HL-60 (cell line): ENCODE data around the gene PACRG.

Experiments used
- DNase-seq, 2 experiments: peaks; one replicate each; pipeline ENCODE4 v3.0.0-alpha.2; 2010 to 2020; ENCODE audit warnings: low read depth in 1 of 2, low spot score in 1 of 2
- H3K27ac ChIP-seq: fragments of 250-450 bp; sonication (Bioruptor Pico); replicated peaks from 2 replicates; pipeline ENCODE4 v1.5.1; 2020; ENCODE audit warnings: mild to moderate bottlenecking, moderate library complexity
- H3K27me3 ChIP-seq: fragments of 250-450 bp; sonication (Bioruptor Pico); 2 replicates; pipeline ENCODE4 v1.5.1; 2021; ENCODE audit warnings: mild to moderate bottlenecking, moderate library complexity; ENCODE audit not compliant: insufficient read depth, poor library complexity, severe bottlenecking
- H3K4me3 ChIP-seq: replicated peaks from 2 replicates; pipeline ENCODE4 v1.5.1; 2011; ENCODE audit warnings: mild to moderate bottlenecking, control low read depth, low read length; ENCODE audit not compliant: insufficient read depth
- GABPA ChIP-seq: IDR thresholded peaks from 2 replicates; pipeline ENCODE4 v1.6.1; 2012; ENCODE audit warnings: low read depth
- POLR2AphosphoS5 ChIP-seq: IDR thresholded peaks from 2 replicates; pipeline ENCODE4 v1.6.1; 2012; ENCODE audit warnings: low read depth
- SPI1 ChIP-seq: IDR thresholded peaks from 2 replicates; pipeline ENCODE4 v1.6.1; 2012; ENCODE audit warnings: low read depth, mild to moderate bottlenecking, borderline replicate concordance
- TF ChIP-seq, protein P1 (sequence below): IDR thresholded peaks from 2 replicates; pipeline ENCODE4 v1.6.1; 2012; ENCODE audit warnings: low read depth; ENCODE audit not compliant: insufficient replicate concordance
- TF ChIP-seq, protein P2 (sequence below): IDR thresholded peaks from one replicate; pipeline ENCODE4 v1.5.1; 2011; ENCODE audit warnings: low read length, control low read depth, inconsistent platforms; ENCODE audit not compliant: insufficient read depth

PACRG gene

DNA sequence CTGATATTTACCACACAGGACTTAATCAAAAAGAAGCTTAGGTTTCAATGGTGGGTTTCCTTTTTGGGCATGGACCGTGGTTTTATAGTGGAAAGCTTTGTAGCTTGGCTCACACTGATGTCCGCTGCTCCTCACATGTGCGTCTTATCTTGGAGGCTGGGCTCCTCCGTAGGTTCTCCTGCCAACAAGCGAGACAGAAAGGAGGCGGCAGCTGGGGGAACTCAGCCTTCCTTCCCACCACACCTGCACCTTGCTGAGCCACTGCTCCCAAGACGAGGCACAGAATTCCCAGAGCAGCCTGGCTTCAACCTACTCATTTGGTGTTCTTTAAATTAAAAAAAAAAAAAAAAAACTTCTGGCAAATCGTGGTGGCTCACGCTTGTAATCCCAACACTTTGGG lies 451.3 kb downstream of the PACRG start:
- DNase-seq: no peak
- no peak overlapping the region for H3K27ac ChIP-seq
- no peak for TF ChIP-seq GABPA
- TF ChIP-seq, protein P1, sequence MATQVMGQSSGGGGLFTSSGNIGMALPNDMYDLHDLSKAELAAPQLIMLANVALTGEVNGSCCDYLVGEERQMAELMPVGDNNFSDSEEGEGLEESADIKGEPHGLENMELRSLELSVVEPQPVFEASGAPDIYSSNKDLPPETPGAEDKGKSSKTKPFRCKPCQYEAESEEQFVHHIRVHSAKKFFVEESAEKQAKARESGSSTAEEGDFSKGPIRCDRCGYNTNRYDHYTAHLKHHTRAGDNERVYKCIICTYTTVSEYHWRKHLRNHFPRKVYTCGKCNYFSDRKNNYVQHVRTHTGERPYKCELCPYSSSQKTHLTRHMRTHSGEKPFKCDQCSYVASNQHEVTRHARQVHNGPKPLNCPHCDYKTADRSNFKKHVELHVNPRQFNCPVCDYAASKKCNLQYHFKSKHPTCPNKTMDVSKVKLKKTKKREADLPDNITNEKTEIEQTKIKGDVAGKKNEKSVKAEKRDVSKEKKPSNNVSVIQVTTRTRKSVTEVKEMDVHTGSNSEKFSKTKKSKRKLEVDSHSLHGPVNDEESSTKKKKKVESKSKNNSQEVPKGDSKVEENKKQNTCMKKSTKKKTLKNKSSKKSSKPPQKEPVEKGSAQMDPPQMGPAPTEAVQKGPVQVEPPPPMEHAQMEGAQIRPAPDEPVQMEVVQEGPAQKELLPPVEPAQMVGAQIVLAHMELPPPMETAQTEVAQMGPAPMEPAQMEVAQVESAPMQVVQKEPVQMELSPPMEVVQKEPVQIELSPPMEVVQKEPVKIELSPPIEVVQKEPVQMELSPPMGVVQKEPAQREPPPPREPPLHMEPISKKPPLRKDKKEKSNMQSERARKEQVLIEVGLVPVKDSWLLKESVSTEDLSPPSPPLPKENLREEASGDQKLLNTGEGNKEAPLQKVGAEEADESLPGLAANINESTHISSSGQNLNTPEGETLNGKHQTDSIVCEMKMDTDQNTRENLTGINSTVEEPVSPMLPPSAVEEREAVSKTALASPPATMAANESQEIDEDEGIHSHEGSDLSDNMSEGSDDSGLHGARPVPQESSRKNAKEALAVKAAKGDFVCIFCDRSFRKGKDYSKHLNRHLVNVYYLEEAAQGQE: no peak
- no peak for TF ChIP-seq SPI1
- TF ChIP-seq, protein P2, sequence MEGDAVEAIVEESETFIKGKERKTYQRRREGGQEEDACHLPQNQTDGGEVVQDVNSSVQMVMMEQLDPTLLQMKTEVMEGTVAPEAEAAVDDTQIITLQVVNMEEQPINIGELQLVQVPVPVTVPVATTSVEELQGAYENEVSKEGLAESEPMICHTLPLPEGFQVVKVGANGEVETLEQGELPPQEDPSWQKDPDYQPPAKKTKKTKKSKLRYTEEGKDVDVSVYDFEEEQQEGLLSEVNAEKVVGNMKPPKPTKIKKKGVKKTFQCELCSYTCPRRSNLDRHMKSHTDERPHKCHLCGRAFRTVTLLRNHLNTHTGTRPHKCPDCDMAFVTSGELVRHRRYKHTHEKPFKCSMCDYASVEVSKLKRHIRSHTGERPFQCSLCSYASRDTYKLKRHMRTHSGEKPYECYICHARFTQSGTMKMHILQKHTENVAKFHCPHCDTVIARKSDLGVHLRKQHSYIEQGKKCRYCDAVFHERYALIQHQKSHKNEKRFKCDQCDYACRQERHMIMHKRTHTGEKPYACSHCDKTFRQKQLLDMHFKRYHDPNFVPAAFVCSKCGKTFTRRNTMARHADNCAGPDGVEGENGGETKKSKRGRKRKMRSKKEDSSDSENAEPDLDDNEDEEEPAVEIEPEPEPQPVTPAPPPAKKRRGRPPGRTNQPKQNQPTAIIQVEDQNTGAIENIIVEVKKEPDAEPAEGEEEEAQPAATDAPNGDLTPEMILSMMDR: no peak
- no peak for TF ChIP-seq POLR2AphosphoS5
- H3K27me3 ChIP-seq: no peaks in the 10 kb centered on the region
- no peak overlapping the region for H3K4me3 ChIP-seq

DNA sequence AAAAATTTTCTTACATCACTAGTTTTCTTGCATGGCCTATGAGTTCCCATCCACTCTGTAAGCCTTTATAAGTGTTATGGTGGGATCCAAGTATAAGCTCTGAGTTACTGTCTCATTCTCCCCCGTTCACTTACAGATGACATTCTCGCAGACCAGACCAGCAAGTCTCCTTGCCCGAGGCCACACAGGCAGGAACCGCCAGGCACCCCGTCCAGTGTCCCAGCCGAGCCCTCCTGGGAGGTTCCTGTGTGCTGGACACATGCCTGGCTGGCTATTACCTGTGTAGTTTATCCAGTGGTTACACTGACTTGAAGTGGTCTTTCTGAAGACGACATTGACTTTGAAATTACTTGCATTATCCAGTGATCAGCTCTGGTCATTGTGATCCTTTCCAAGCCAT lies 451.9 kb downstream of the PACRG start:
- no peak for DNase-seq
- no peak overlapping the region for H3K27ac ChIP-seq
- TF ChIP-seq SPI1 (no peak), GABPA (no peak), POLR2AphosphoS5 (no peak)
- TF ChIP-seq, protein P2: no peak
- TF ChIP-seq, protein P1: no peak
- H3K27me3 ChIP-seq: no peaks in the 10 kb centered on the region
- H3K4me3 ChIP-seq: no peak overlapping the region

DNA sequence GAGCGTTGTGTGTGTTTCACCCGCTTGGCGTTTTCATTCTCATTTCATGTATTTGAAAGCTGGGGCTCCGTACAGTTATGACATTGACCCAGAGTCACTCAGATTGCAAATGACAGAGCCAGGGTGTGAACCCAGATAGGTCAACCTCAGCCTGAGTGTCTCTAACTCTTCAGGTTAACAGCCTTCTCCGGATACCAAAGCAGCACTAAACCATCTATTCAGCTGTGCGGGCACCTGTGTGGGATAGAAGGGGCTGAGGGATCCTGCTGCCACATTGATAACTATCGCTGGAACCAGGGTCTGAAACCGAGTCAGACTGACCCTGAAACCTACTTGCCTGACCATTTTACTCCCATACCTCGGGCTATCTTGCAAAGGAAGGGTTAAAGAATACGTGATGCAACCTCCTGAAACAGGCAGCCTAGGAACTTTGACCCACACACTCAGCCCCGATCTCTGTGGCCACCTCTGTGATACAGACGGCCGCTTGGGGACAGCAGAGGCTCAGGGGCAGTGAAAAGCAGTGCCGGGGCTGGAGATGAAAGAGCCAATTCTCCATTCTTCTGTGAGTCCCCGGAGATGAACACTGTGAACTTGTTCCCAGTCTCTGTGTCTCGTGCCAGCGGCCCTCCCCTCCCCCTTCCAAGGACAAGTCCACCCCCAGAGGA lies 453.2 kb downstream of the PACRG start:
- no peaks in the 10 kb centered on the region for H3K27me3 ChIP-seq
- H3K4me3 ChIP-seq: no peak overlapping the region
- peak; percentile 4 to 71 for DNase-seq
- H3K27ac ChIP-seq: no peak overlapping the region
- TF ChIP-seq POLR2AphosphoS5: no peak
- TF ChIP-seq, protein P2: peak; percentile 39

DNA sequence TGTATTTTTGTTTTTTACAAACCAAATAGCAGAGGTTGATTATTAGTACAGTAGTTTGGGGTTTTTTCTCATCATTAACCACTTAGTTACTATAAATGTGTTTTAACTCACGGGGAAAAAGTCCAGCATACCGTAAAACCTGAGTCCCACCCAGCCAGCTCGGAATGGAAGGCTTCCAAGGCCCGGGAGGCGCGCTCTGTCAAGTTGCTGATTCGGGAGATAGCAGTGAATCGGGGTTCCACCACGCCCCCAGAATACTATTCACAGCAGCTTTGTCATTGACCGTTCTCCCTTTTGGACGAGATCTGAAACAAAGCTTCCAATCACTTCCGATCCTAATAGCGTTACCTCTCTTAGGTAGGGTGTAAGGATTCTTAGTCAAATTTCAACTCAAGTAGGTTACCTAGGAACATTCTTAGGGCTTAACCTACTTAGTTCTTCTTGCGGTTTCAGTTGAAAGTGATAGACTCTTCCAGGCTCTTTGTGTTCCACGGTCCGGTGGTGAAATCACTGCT lies 453.9 kb downstream of the PACRG start:
- no peak overlapping the region for H3K4me3 ChIP-seq
- TF ChIP-seq, protein P1: no peak
- TF ChIP-seq SPI1: no peak
- TF ChIP-seq GABPA: no peak
- TF ChIP-seq, protein P2: no peak
- no peak for TF ChIP-seq POLR2AphosphoS5
- no peak overlapping the region for H3K27ac ChIP-seq
- no peaks in the 10 kb centered on the region for H3K27me3 ChIP-seq
- no peak for DNase-seq
